Activated T-cell treated with anti-CD3 and anti-CD28 coated beads, Interleukin-2, amount 50 U/mL, for 4 hours (primary cell): ENCODE data around the gene TARS1. TPM values are rescaled to one million over a fixed set of nuclear protein-coding genes. Genes with fewer than 3 reads are reported as not detected.

Experiments
- ATAC-seq, 2 donors: fragments of 200-7000 bp; cut with Tn5 transposase; one replicate each; pipeline ENCODE4 v1.10.0; 2021
- DNase-seq: peaks from one replicate; pipeline ENCODE4 v3.0.0-alpha.2; 2020
- H3K27me3 Mint-ChIP-seq: one replicate; pipeline ENCODE4 v1.8.0; 2021; ENCODE audit warnings: low read depth, mixed read lengths
- H3K36me3 Mint-ChIP-seq: one replicate; pipeline ENCODE4 v1.8.0; 2022; ENCODE audit warnings: mixed read lengths; ENCODE audit not compliant: insufficient read depth
- H3K4me1 Mint-ChIP-seq: one replicate; pipeline ENCODE4 v1.8.0; 2021; ENCODE audit warnings: low read depth, mixed read lengths
- H3K4me3 Mint-ChIP-seq: one replicate; pipeline ENCODE4 v1.8.0; 2021; ENCODE audit warnings: mild to moderate bottlenecking, moderate library complexity, mixed read lengths
- H3K9me3 Mint-ChIP-seq: one replicate; pipeline ENCODE4 v1.8.0; 2021; ENCODE audit warnings: mixed read lengths
- total RNA-seq, 3 donors: library from RNA; stranded (reverse); gene quantifications; one replicate each; pipeline ENCODE4 v1.2.1, GENCODE V29; 2021

The TARS1 gene
- 100 to 1,000 TPM; 229 to 275 (median 259) TPM for total RNA-seq

GRCh38 chr5:33440482-33441240 is at the start of gene TARS1:
Gene TARS1 (plus strand): TSS chr5:33440965. CDS start chr5:33441087, 122 bp downstream.
- Mint-ChIP-seq H3K9me3 (no peaks in the 10 kb centered on the region), H3K4me1 (peaks cover 31% of the 10 kb centered on the region), H3K27me3 (no peaks in the 10 kb centered on the region), H3K4me3 (no peak within 1 kb of the TSS), H3K36me3 (peaks cover 13% of the 10 kb centered on the region)
- ATAC-seq (peak; percentile 93 to 97), DNase-seq (peak; percentile 92)

- Mint-ChIP-seq H3K9me3 (no peaks in the 10 kb centered on the region), H3K27me3 (peaks cover 2% of the 10 kb centered on the region), H3K4me3 (no peak overlapping the region), H3K4me1 (no peaks in the 10 kb centered on the region), H3K36me3 (no peaks in the 10 kb centered on the region)
- DNase-seq (no peak), ATAC-seq (no peak)
Observed at GRCh38 chr5:33398501-33398900, 42.3 kb upstream of the TARS1 start.

DNA sequence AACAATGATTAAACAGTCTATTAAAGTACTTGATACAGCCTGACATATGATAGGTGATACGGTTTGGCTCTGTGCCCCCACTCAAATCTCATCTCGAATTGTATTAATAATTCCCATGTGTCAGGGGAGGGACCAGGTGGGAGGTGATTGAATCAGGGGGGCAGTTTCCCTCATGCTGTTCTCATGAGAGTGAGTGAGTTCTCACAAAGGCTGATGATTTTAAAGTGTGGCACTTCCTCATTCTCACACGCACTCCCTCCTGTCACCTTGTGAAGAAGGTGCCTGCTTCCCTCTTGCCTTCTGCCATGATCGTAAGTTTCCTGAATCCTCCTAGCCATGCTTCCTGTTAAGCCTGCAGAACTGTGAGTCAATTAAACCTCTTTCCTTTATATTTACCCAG is 40.1 kb upstream of the TARS1 start:
- no peak overlapping the region for H3K4me3 Mint-ChIP-seq
- H3K27me3 Mint-ChIP-seq = peaks cover 2% of the 10 kb centered on the region
- no peak for ATAC-seq
- H3K36me3 Mint-ChIP-seq = no peaks in the 10 kb centered on the region
- no peaks in the 10 kb centered on the region for H3K4me1 Mint-ChIP-seq
- no peaks in the 10 kb centered on the region for H3K9me3 Mint-ChIP-seq
- no peak for DNase-seq

GRCh38 chr5:33401482-33402390 is 39.0 kb upstream of the TARS1 start:
- Mint-ChIP-seq H3K4me1 (no peaks in the 10 kb centered on the region), H3K9me3 (no peaks in the 10 kb centered on the region), H3K36me3 (no peaks in the 10 kb centered on the region), H3K4me3 (no peak overlapping the region), H3K27me3 (peaks cover 2% of the 10 kb centered on the region)
- ATAC-seq (no peak), DNase-seq (no peak)

GRCh38 chr5:33403187-33403586 is 37.6 kb upstream of the TARS1 start:
- peaks cover 2% of the 10 kb centered on the region for H3K27me3 Mint-ChIP-seq
- H3K4me3 Mint-ChIP-seq = no peak overlapping the region
- no peak for ATAC-seq
- no peaks in the 10 kb centered on the region for H3K36me3 Mint-ChIP-seq
- DNase-seq = no peak
- no peaks in the 10 kb centered on the region for H3K9me3 Mint-ChIP-seq
- H3K4me1 Mint-ChIP-seq = no peaks in the 10 kb centered on the region

DNA sequence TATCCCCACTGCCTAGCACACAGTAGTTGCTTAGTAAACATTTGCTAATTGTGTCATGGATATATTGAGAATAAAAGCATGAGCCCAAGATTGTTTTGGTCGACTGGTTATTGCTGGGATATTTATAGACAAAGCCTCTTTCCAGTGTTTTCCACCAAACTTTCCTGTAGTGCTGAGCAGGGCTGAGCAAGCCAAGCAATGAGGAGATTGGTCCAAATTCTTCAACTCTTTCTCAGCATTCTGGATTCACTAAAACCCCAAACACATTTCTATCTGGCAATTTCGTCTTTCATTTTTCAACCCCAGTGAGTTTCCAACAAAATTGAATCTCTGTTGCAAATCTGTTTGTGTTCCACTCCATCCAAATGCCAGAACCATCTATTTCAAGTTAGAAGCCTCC is 31.9 kb upstream of the TARS1 start:
- H3K4me3 Mint-ChIP-seq = no peak overlapping the region
- no peaks in the 10 kb centered on the region for H3K9me3 Mint-ChIP-seq
- DNase-seq = no peak
- H3K4me1 Mint-ChIP-seq = no peaks in the 10 kb centered on the region
- no peak for ATAC-seq
- H3K36me3 Mint-ChIP-seq = no peaks in the 10 kb centered on the region
- peaks cover 3% of the 10 kb centered on the region for H3K27me3 Mint-ChIP-seq

DNA sequence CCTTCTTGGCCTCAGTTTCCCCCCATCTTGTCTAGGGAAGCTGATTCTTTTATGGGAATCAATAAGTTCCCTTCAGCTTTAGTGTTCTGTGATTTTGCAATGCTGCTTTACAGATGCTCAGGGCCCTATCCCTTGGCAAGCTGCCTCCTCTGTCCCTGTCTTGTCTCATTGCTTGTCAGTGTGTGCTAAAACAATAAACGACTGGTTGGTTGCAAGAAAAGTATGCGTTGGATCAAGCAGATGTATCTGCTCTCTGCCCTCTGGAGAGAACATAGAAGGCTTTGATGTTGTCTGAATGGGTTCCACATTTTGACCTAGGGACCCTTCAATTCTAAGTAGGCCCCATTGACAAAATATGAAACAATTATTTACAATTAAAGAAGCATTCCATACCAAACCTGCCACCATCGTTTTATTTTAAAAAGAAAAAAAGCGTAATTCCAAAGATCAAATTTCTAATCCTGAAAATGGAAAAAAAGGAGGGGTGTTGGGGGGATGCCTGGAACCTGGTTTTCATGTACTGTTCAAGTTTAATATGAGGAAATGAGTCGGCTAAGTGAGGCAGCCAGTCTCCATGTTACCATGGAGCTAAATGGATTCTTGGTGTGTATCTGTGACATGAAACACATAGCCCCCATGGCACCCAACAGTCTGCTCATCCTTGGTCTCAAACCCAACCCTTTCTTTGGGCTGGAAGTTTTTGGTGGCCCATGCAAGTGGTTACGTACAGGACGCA is 31.2 kb upstream of the TARS1 start:
- H3K9me3 Mint-ChIP-seq = no peaks in the 10 kb centered on the region
- ATAC-seq = no peak

GRCh38 chr5:33410221-33410620 is 30.5 kb upstream of the TARS1 start:
- Mint-ChIP-seq H3K36me3 (no peaks in the 10 kb centered on the region), H3K9me3 (no peaks in the 10 kb centered on the region), H3K4me1 (no peaks in the 10 kb centered on the region), H3K27me3 (peaks cover 6% of the 10 kb centered on the region), H3K4me3 (no peak overlapping the region)
- no peak for DNase-seq
- ATAC-seq = no peak

More for the DNA sequence above, 31.2 kb upstream of the TARS1 start:
- Mint-ChIP-seq H3K27me3 (peaks cover 3% of the 10 kb centered on the region), H3K36me3 (no peaks in the 10 kb centered on the region), H3K4me1 (no peaks in the 10 kb centered on the region), H3K4me3 (no peak overlapping the region)
- no peak for DNase-seq

DNA sequence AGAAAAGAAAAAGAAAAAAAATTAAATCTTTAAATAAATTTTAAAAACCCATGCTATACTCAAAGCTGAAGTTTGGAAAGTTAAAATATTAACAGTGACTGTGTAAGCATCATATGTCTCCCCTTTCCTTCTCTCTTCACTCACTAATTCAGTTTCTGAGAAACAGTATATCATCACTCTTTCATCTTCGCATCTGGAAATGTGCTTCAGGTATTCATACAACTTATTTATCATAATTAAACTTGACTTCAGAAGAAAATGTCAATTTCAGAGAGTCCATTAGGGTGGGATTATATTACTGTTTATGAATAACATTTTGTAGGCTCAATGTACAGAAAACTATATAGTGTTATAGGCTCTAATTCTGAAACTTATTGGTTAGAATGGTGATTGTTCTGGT is 29.3 kb upstream of the TARS1 start:
- H3K4me1 Mint-ChIP-seq = no peaks in the 10 kb centered on the region
- H3K27me3 Mint-ChIP-seq = peaks cover 6% of the 10 kb centered on the region
- DNase-seq = no peak
- no peaks in the 10 kb centered on the region for H3K36me3 Mint-ChIP-seq
- no peak overlapping the region for H3K4me3 Mint-ChIP-seq
- ATAC-seq = no peak
- H3K9me3 Mint-ChIP-seq = no peaks in the 10 kb centered on the region

- ATAC-seq = no peak
- no peaks in the 10 kb centered on the region for H3K9me3 Mint-ChIP-seq
Observed at GRCh38 chr5:33415811-33416354, 24.9 kb upstream of the TARS1 start.

DNA sequence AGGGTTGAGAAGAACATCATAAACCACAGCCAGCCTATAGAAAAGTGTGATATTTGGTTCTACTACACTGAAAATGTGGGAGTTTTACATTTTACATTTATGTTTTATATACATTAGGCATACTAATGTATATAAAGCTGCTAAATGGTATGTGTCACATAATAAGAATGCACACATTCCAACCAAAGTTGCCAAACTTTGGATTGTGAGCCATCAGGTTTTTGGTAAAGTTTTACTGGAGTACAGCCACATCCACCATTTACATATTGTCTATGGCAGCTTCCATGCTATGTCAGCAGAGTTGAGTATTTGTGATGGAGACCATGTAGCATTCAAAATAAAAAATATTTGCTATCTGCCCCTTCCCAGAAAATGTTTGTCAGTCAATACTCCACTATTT is 23.1 kb upstream of the TARS1 start:
- peaks cover 6% of the 10 kb centered on the region for H3K27me3 Mint-ChIP-seq
- ATAC-seq (no peak), DNase-seq (no peak)
- H3K36me3 Mint-ChIP-seq = no peaks in the 10 kb centered on the region
- H3K4me1 Mint-ChIP-seq = no peaks in the 10 kb centered on the region
- no peak overlapping the region for H3K4me3 Mint-ChIP-seq
- no peaks in the 10 kb centered on the region for H3K9me3 Mint-ChIP-seq

More at GRCh38 chr5:33415811-33416354, 24.9 kb upstream of the TARS1 start:
- H3K4me1 Mint-ChIP-seq = no peaks in the 10 kb centered on the region
- no peaks in the 10 kb centered on the region for H3K36me3 Mint-ChIP-seq
- peaks cover 6% of the 10 kb centered on the region for H3K27me3 Mint-ChIP-seq
- no peak overlapping the region for H3K4me3 Mint-ChIP-seq
- no peak for DNase-seq

DNA sequence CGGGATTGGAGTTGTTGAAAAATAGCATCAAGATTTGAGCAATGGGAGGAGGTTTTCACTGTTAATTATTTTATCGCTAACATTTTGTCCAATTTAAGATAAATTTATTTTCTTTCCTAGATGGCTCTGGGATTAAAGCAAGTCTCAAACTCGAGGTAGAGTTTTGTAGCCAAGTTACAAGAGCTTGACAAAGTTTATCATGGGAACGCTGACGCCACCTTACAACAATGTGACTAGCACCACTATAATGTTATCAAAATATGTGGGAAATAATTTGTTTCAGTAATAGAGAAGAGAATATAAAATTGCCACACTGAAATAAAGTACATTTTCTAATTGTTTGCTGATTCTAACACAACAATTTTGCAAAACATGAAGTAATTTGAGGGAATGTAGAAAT is 19.8 kb upstream of the TARS1 start:
- H3K4me3 Mint-ChIP-seq = no peak overlapping the region
- no peaks in the 10 kb centered on the region for H3K9me3 Mint-ChIP-seq
- H3K36me3 Mint-ChIP-seq = no peaks in the 10 kb centered on the region
- H3K4me1 Mint-ChIP-seq = no peaks in the 10 kb centered on the region
- ATAC-seq (no peak), DNase-seq (no peak)
- peaks cover 2% of the 10 kb centered on the region for H3K27me3 Mint-ChIP-seq

GRCh38 chr5:33422191-33422590 is 18.6 kb upstream of the TARS1 start:
- no peak for DNase-seq
- peaks cover 10% of the 10 kb centered on the region for H3K27me3 Mint-ChIP-seq
- no peaks in the 10 kb centered on the region for H3K9me3 Mint-ChIP-seq
- no peak overlapping the region for H3K4me3 Mint-ChIP-seq
- no peaks in the 10 kb centered on the region for H3K4me1 Mint-ChIP-seq
- no peak for ATAC-seq
- no peaks in the 10 kb centered on the region for H3K36me3 Mint-ChIP-seq

DNA sequence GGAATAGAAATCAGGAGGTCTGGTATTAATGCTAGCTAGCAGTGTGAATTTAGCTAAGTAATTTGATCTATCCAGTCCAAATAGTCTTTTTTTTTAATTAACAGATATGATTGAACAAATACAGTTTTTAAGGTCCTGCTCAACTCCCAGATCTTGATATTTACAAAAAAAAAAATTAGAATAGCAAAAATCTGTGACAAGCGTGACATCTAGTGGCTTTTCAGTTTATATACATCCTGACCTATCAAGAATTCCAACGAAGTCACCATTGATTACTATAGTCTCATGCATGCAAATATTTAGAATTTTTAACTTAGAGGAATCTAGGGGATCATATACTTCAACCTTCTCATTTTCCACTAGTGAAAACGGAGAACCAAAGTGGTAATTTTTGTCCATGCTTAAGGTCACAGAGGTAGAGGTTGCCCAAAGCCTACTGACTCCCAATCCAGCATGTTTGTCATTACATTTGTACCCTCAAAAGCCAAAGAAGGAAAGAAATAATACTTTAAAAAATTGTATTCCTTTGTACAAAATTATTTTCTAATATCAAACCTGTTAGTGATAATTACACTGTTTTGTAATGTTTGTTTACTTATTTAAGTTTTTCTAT is 17.6 kb upstream of the TARS1 start:
- no peaks in the 10 kb centered on the region for H3K4me1 Mint-ChIP-seq
- H3K4me3 Mint-ChIP-seq = no peak overlapping the region
- DNase-seq (no peak), ATAC-seq (no peak)
- peaks cover 16% of the 10 kb centered on the region for H3K27me3 Mint-ChIP-seq
- no peaks in the 10 kb centered on the region for H3K36me3 Mint-ChIP-seq
- no peaks in the 10 kb centered on the region for H3K9me3 Mint-ChIP-seq
